HG02885 (cell line): ENCODE results near the gene STAT5A.
"Not testable (repeated sequence)": the region's sequence is repeated elsewhere in the genome, so short reads cannot be mapped to it uniquely, and the experiment has no call there.

ENCODE experiments used
- ATAC-seq: cut with Tn5 transposase; IDR thresholded peaks from one replicate; pipeline ENCODE4 v1.9.1; 2021; ENCODE audit warnings: mild to moderate bottlenecking; ENCODE audit not compliant: unreplicated experiment, poor library complexity

Gene STAT5A

GRCh38 chr17:42354956-42355843, 66.9 kb downstream of the STAT5A start:
- ATAC-seq = no peak

- ATAC-seq = no peak
Measured at GRCh38 chr17:42358434-42358833, 70.1 kb downstream of the STAT5A start.

- ATAC-seq = no peak
Measured at GRCh38 chr17:42359133-42359532, 70.8 kb downstream of the STAT5A start.

DNA sequence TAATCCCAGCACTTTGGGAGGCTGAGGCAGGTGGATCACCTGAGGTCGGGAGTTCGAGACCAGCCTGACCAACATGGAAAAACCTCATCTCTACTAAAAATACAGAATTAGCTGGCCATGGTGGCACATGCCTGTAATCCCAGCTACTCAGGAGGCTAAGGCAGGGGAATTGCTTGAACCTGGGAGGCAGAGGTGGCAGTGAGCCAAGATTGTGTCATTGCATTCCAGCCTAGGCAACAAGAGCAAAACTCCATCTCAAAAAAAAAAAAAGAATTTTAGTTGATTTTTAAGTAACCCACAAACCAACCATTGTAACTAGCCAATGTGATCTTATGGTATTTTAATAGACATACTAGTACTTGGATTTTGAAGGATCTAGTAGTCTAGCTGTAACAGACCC, 72.1 kb downstream of the STAT5A start:
- not testable (repeated sequence) for ATAC-seq
